HAP-1 (cell line): ENCODE data around the gene DEPDC7.

Experiments used
- DNase-seq, 2 experiments: peaks; one replicate each; pipeline ENCODE4 v3.0.0-alpha.2; 2016 to 2020; ENCODE audit warnings: low spot score in 2 of 2
- H3K27me3 ChIP-seq: fragments of 250-450 bp; sonication (Bioruptor Pico); 2 replicates; pipeline ENCODE4 v1.5.1; 2020; ENCODE audit warnings: low read depth, mild to moderate bottlenecking, moderate library complexity
- H3K36me3 ChIP-seq: fragments of 250-450 bp; sonication (Bioruptor Pico); replicated peaks from 2 replicates; pipeline ENCODE4 v1.5.1; 2020; ENCODE audit warnings: mild to moderate bottlenecking
- H3K4me1 ChIP-seq: fragments of 250-450 bp; sonication (Bioruptor Pico); 2 replicates; pipeline ENCODE4 v1.5.1; 2020; ENCODE audit warnings: mild to moderate bottlenecking
- H3K4me3 ChIP-seq: fragments of 250-450 bp; sonication (Bioruptor Pico); 2 replicates; pipeline ENCODE4 v1.5.1; 2020; ENCODE audit warnings: mild to moderate bottlenecking, moderate library complexity
- H3K9me3 ChIP-seq: fragments of 250-450 bp; sonication (Bioruptor Pico); 2 replicates; pipeline ENCODE4 v1.5.1; 2020; ENCODE audit warnings: mild to moderate bottlenecking, moderate library complexity
- in situ Hi-C: fragments of 300-500 bp; cut with MboI; formaldehyde crosslinking; loops from 3 replicates; pipeline ENCODE4 v1.14.3; 2020; ENCODE audit warnings: low sequenced_read_pairs, inconsistent platforms, mixed read lengths

The DEPDC7 gene

GRCh38 chr11:33059331-33060007 is 43.8 kb downstream of the DEPDC7 start:
- in situ Hi-C loops = loop anchor here (5.0 kb wide), 1 partner anchor 87 kb away; no protein-coding TSS in a partner anchor
- no peaks in the 10 kb centered on the region for H3K9me3 ChIP-seq
- H3K4me1 ChIP-seq = no peaks in the 10 kb centered on the region
- no peaks in the 10 kb centered on the region for H3K27me3 ChIP-seq
- peaks cover 7% of the 10 kb centered on the region for H3K36me3 ChIP-seq
- no peak overlapping the region for H3K4me3 ChIP-seq
- DNase-seq = no peak

GRCh38 chr11:33060271-33060670 is 44.6 kb downstream of the DEPDC7 start:
- H3K36me3 ChIP-seq = peaks cover 7% of the 10 kb centered on the region
- no peaks in the 10 kb centered on the region for H3K4me1 ChIP-seq
- in situ Hi-C loops = loop anchor here (5.0 kb wide), 1 partner anchor 88 kb away; no protein-coding TSS in a partner anchor
- no peaks in the 10 kb centered on the region for H3K27me3 ChIP-seq
- no peak for DNase-seq
- H3K4me3 ChIP-seq = no peak overlapping the region
- H3K9me3 ChIP-seq = no peaks in the 10 kb centered on the region

GRCh38 chr11:33062137-33062536 is 46.5 kb downstream of the DEPDC7 start:
- no peak for DNase-seq
- Histone ChIP-seq H3K27me3 (no peaks in the 10 kb centered on the region), H3K4me1 (no peaks in the 10 kb centered on the region), H3K4me3 (no peak overlapping the region), H3K9me3 (no peaks in the 10 kb centered on the region), H3K36me3 (peaks cover 6% of the 10 kb centered on the region)
- in situ Hi-C loops = loop anchor here (5.0 kb wide), 1 partner anchor 90 kb away; no protein-coding TSS in a partner anchor

- DNase-seq = no peak
- no peaks in the 10 kb centered on the region for H3K9me3 ChIP-seq
- in situ Hi-C loops = loop anchor here (5.0 kb wide), 1 partner anchor 91 kb away; no protein-coding TSS in a partner anchor
- H3K27me3 ChIP-seq = no peaks in the 10 kb centered on the region
- peaks cover 5% of the 10 kb centered on the region for H3K36me3 ChIP-seq
- H3K4me3 ChIP-seq = no peak overlapping the region
- H3K4me1 ChIP-seq = no peaks in the 10 kb centered on the region
Observed at GRCh38 chr11:33063326-33063881, 47.7 kb downstream of the DEPDC7 start.

- no peaks in the 10 kb centered on the region for H3K9me3 ChIP-seq
- no peak overlapping the region for H3K4me3 ChIP-seq
- H3K4me1 ChIP-seq = no peaks in the 10 kb centered on the region
- in situ Hi-C loops = loop anchor here (5.0 kb wide), 1 partner anchor 92 kb away; no protein-coding TSS in a partner anchor
- peaks cover 8% of the 10 kb centered on the region for H3K36me3 ChIP-seq
- no peak for DNase-seq
- no peaks in the 10 kb centered on the region for H3K27me3 ChIP-seq
Observed at GRCh38 chr11:33064033-33064825, 48.6 kb downstream of the DEPDC7 start.

- H3K36me3 ChIP-seq = peaks cover 8% of the 10 kb centered on the region
- H3K4me3 ChIP-seq = no peak overlapping the region
- no peak for DNase-seq
- H3K27me3 ChIP-seq = no peaks in the 10 kb centered on the region
- in situ Hi-C loops = loop anchor here (5.0 kb wide), 1 partner anchor 93 kb away; no protein-coding TSS in a partner anchor
- no peaks in the 10 kb centered on the region for H3K9me3 ChIP-seq
- H3K4me1 ChIP-seq = no peaks in the 10 kb centered on the region
Observed at GRCh38 chr11:33064866-33065265, 49.2 kb downstream of the DEPDC7 start.

GRCh38 chr11:33065445-33066178 is 49.9 kb downstream of the DEPDC7 start:
- in situ Hi-C loops = no loop called here

GRCh38 chr11:33067294-33067693 is 51.6 kb downstream of the DEPDC7 start:
- Histone ChIP-seq H3K36me3 (peaks cover 20% of the 10 kb centered on the region), H3K9me3 (no peaks in the 10 kb centered on the region), H3K4me1 (no peaks in the 10 kb centered on the region), H3K27me3 (no peaks in the 10 kb centered on the region), H3K4me3 (no peak overlapping the region)
- in situ Hi-C loops = no loop called here
- no peak for DNase-seq

More at GRCh38 chr11:33065445-33066178, 49.9 kb downstream of the DEPDC7 start:
- peak; percentile 82 to 84 for DNase-seq
- no peaks in the 10 kb centered on the region for H3K4me1 ChIP-seq
- no peak overlapping the region for H3K4me3 ChIP-seq
- H3K36me3 ChIP-seq = peaks cover 12% of the 10 kb centered on the region
- H3K27me3 ChIP-seq = no peaks in the 10 kb centered on the region
- H3K9me3 ChIP-seq = no peaks in the 10 kb centered on the region

- H3K4me1 ChIP-seq = no peaks in the 10 kb centered on the region
- no peaks in the 10 kb centered on the region for H3K27me3 ChIP-seq
- in situ Hi-C loops = no loop called here
- H3K36me3 ChIP-seq = peaks cover 27% of the 10 kb centered on the region
- no peaks in the 10 kb centered on the region for H3K9me3 ChIP-seq
- H3K4me3 ChIP-seq = no peak overlapping the region
- no peak for DNase-seq
Observed at GRCh38 chr11:33068611-33069340, 53.1 kb downstream of the DEPDC7 start.

- H3K4me3 ChIP-seq = no peak overlapping the region
- no peaks in the 10 kb centered on the region for H3K9me3 ChIP-seq
- in situ Hi-C loops = no loop called here
- no peaks in the 10 kb centered on the region for H3K4me1 ChIP-seq
- H3K27me3 ChIP-seq = no peaks in the 10 kb centered on the region
- peaks cover 40% of the 10 kb centered on the region for H3K36me3 ChIP-seq
- DNase-seq = no peak
Observed at GRCh38 chr11:33072465-33072864, 56.8 kb downstream of the DEPDC7 start.
